ENCODE results near the gene TBC1D5.

DNA sequence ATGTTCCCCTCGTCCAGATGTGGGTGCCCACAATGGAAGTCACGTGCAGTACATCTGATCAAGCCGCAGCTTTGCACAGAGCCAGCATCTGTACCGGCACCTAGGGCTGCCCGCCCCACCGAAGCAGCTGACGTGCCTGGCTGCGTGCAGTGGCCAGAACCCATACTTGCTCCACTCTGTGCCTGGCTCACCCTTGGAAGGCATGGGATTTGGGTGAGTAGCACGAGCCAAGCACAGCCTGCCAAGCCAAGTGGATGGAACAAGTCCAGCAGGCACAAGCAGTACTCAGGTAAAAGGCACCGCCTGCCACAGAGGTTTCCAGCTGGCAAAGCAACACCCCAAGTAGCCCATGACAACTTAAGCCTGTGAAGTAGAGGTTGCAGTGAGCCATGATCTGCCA is 261.3 kb downstream of the TBC1D5 start:
- TF ChIP-seq CTCF (IDR thresholded peaks at IDR 0.05) = no peak
- no peak for TF ChIP-seq POLR2A (IDR thresholded peaks at IDR 0.05)
